Ramos (cell line): ENCODE measurements around the gene LRP1.

ENCODE experiments used
- in situ Hi-C: fragments of 300-500 bp; cut with MboI; formaldehyde crosslinking; loops from one replicate; pipeline ENCODE4 v1.14.3; 2022; ENCODE audit warnings: low sequenced_read_pairs; ENCODE audit not compliant: unreplicated experiment

The LRP1 gene

GRCh38 chr12:57127726-57128518 is at the start of gene LRP1:
Gene LRP1 (plus strand): TSS chr12:57128483. CDS start chr12:57128965, 482 bp downstream.
- in situ Hi-C loops = no loop called here

- in situ Hi-C loops = no loop called here
These were observed 49.5 kb upstream of the LRP1 start, which contains the start of gene NEMP1 for GRCh38 chr12:57078519-57079404. Gene NEMP1 (minus strand): TSS chr12:57078791. CDS start chr12:57078745, 46 bp downstream.

- in situ Hi-C loops = no loop called here
These were observed 48.5 kb upstream of the LRP1 start for GRCh38 chr12:57079821-57080220.

- in situ Hi-C loops = no loop called here
These were observed 47.4 kb upstream of the LRP1 start for GRCh38 chr12:57080855-57081254.

GRCh38 chr12:57085999-57086492 is 42.2 kb upstream of the LRP1 start:
- in situ Hi-C loops = no loop called here

- in situ Hi-C loops = no loop called here
These were observed 41.7 kb upstream of the LRP1 start for GRCh38 chr12:57086493-57087009.

GRCh38 chr12:57087010-57087690 is 41.1 kb upstream of the LRP1 start:
- in situ Hi-C loops = no loop called here

GRCh38 chr12:57087691-57088353 is 40.5 kb upstream of the LRP1 start:
- in situ Hi-C loops = no loop called here

GRCh38 chr12:57088354-57089270 is 39.7 kb upstream of the LRP1 start, which contains the start of gene NAB2:
Gene NAB2 (plus strand): TSS chr12:57089114. CDS start chr12:57089272, 158 bp downstream.
- in situ Hi-C loops = no loop called here

GRCh38 chr12:57089271-57090245 is 38.7 kb upstream of the LRP1 start:
- in situ Hi-C loops = no loop called here

- in situ Hi-C loops = no loop called here
These were observed 37.8 kb upstream of the LRP1 start for GRCh38 chr12:57090490-57090889.

- in situ Hi-C loops = no loop called here
These were observed 37.2 kb upstream of the LRP1 start for GRCh38 chr12:57090924-57091637.

GRCh38 chr12:57091638-57092528 is 36.4 kb upstream of the LRP1 start:
- in situ Hi-C loops = no loop called here

GRCh38 chr12:57092529-57092862 is 35.8 kb upstream of the LRP1 start:
- in situ Hi-C loops = no loop called here

- in situ Hi-C loops = no loop called here
These were observed 35.3 kb upstream of the LRP1 start for GRCh38 chr12:57092876-57093414.
